Right lobe of liver (tissue), 6 donors: ENCODE measurements around the gene GPC6. TPM values are rescaled to one million over a fixed set of nuclear protein-coding genes. Genes with fewer than 3 reads are reported as not detected.

Source experiments
- ATAC-seq, 4 donors: fragments of 200-7000 bp; cut with Tn5 transposase; one replicate each; pipeline ENCODE4 v1.9.1; 2020; ENCODE audit warnings: mild to moderate bottlenecking in 4 of 4, moderate library complexity in 4 of 4
- DNase-seq, 3 donors: peaks; one replicate each; pipeline ENCODE4 v3.0.0-alpha.2; 2020
- H3K27ac ChIP-seq, 3 donors: fragments of 200-600 bp; one replicate each; pipeline ENCODE4 v1.8.0; 2022
- H3K27me3 ChIP-seq, 2 donors: fragments of 200-600 bp; one replicate each; pipeline ENCODE4 v1.8.0; 2022
- H3K36me3 ChIP-seq, 4 donors: fragments of 200-600 bp; sonication (generic) in 1 of 4; one replicate each; pipeline versions ENCODE4 v1.5.1 to v1.8.0; 2017 to 2022; ENCODE audit warnings: control low read depth in 1 of 4
- H3K4me1 ChIP-seq, 4 donors: fragments of 200-600 bp; sonication (generic) in 1 of 4; one replicate each; pipeline versions ENCODE4 v1.5.1 to v1.8.0; 2017 to 2022; ENCODE audit warnings: control low read depth in 1 of 4
- H3K4me3 ChIP-seq, 3 donors: fragments of 200-600 bp; one replicate each; pipeline ENCODE4 v1.8.0; 2022
- H3K9me3 ChIP-seq, 4 donors: fragments of 200-600 bp; sonication (generic) in 1 of 4; one replicate each; pipeline versions ENCODE4 v1.5.1 to v1.8.0; 2017 to 2022; ENCODE audit warnings: control low read depth in 1 of 4
- POLR2A ChIP-seq: fragments of 450-650 bp; IDR thresholded peaks from one replicate; pipeline ENCODE4 v1.6.1; 2017; ENCODE audit warnings: antibody characterized with exemption, mild to moderate bottlenecking
- WGBS: methylation state at CpG from one replicate; pipeline ENCODE4 v1.1.6; 2018; ENCODE audit warnings: low coverage, low lambda C conversion rate; ENCODE audit not compliant: insufficient coverage; ENCODE audit errors: missing lambda C conversion rate; 5-methylcytosine and 5-hydroxymethylcytosine counted together
- intact Hi-C, 2 donors: fragments of 100-400 bp; cut with DNase I; formaldehyde crosslinking; loops; one replicate each; pipeline versions ENCODE4 v1.11.2 to v1.14.1; 2022
- total RNA-seq, 6 experiments: library from RNA; depleted of rRNA in 2 of 6; stranded (reverse); fragments of >200 nt in 2 of 6; fragmentation: NEBNext Ultra II Directional in 3 of 6; extraction: Animal tissue kit (Norgen Biotek cat#: 25700) in 3 of 6; gene quantifications; one replicate each; pipeline versions ENCODE4 v1.1.0 to v1.2.4, GENCODE V29; 2016 to 2023
- TF ChIP-seq, protein P1 (sequence below), 4 donors: fragments of 200-600 bp in 3 of 4; fragments of 450-650 bp in 1 of 4; IDR thresholded peaks; one replicate each; pipeline versions ENCODE4 v1.5.1 to v1.8.0; 2016 to 2022; ENCODE audit warnings: antibody characterized with exemption in 4 of 4, mild to moderate bottlenecking in 2 of 4
- donor health status: DM: no; HTN: yes; CAD: no.
- donor health status: DM: no; HTN: no; CAD: no.
- donor health status: DM: no; HTN: no; CAD: no.
- donor health status: DM: no; HTN: yes; CAD: no.
- donor health status: DM: no; HTN: yes; CAD: no.

The GPC6 gene
- total RNA-seq, 6 experiments from 2014 or later: 18.6 to 30.1 (median 20.2) TPM

DNA sequence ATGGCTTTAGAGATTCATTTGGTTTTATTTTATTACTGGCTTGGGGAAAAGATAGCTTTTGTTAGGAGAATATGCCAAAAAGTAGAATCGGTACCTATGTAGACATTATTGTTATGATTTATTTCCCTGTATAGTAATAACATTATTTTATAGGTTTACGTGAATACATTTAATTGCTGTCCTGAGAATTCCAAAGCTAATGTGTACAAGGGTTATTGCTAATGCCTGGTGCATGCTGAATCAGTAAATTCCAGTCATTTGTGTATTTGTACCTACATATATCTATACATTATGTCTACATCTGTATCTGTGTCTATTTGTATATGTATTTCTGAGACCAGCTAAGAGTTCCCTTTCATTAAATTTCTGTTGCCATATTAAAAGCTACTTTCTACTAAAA, 550.9 kb downstream of the GPC6 start:
- H3K4me3 ChIP-seq: no peak overlapping the region
- intact Hi-C loops: no loop called here
- ATAC-seq (no peak), DNase-seq (no peak)
- H3K27ac ChIP-seq: no peak overlapping the region
- WGBS: 93% methylated on average over 2 of the region's 2 CpGs
- no peaks in the 10 kb centered on the region for H3K9me3 ChIP-seq
- no peaks in the 10 kb centered on the region for H3K36me3 ChIP-seq
- TF ChIP-seq, protein P1, sequence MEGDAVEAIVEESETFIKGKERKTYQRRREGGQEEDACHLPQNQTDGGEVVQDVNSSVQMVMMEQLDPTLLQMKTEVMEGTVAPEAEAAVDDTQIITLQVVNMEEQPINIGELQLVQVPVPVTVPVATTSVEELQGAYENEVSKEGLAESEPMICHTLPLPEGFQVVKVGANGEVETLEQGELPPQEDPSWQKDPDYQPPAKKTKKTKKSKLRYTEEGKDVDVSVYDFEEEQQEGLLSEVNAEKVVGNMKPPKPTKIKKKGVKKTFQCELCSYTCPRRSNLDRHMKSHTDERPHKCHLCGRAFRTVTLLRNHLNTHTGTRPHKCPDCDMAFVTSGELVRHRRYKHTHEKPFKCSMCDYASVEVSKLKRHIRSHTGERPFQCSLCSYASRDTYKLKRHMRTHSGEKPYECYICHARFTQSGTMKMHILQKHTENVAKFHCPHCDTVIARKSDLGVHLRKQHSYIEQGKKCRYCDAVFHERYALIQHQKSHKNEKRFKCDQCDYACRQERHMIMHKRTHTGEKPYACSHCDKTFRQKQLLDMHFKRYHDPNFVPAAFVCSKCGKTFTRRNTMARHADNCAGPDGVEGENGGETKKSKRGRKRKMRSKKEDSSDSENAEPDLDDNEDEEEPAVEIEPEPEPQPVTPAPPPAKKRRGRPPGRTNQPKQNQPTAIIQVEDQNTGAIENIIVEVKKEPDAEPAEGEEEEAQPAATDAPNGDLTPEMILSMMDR (IDR thresholded peaks at IDR 0.05): no peak
- TF ChIP-seq POLR2A: no peak
- H3K27me3 ChIP-seq: no peaks in the 10 kb centered on the region
- peaks cover 0 to 7% (median 0%) of the 10 kb centered on the region in 4 donors for H3K4me1 ChIP-seq

DNA sequence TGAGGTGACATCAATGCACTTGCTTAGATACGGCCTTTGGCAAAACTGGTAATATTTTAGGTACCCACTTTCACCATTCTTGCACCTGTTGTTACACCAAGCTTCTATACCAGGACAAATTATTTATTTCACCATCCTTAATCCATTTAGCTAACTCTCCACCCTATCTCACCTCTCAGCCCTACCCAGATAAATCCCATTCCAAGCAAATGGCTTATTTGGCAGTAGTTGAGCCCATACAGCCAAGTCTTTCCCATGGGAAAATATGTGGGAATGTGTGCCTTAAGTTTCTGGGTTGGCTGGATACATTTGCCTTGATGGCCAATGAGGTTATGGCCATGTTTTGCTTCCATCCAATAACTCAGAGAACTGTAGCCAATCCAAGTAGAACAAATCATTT, 551.9 kb downstream of the GPC6 start:
- ATAC-seq: no peak

GRCh38 chr13:93784191-93784590, 557.6 kb downstream of the GPC6 start:
- no peaks in the 10 kb centered on the region for H3K27me3 ChIP-seq
- intact Hi-C loops: no loop called here
- H3K9me3 ChIP-seq: no peaks in the 10 kb centered on the region
- 71% methylated on average over 1 of the region's 1 CpG for WGBS
- no peaks in the 10 kb centered on the region for H3K36me3 ChIP-seq
- H3K27ac ChIP-seq: no peak overlapping the region
- TF ChIP-seq, protein P1 (IDR thresholded peaks at IDR 0.05): no peak
- no peak for TF ChIP-seq POLR2A
- H3K4me3 ChIP-seq: no peak overlapping the region
- ATAC-seq (no peak), DNase-seq (no peak)
- no peaks in the 10 kb centered on the region for H3K4me1 ChIP-seq

More for the DNA sequence above, 551.9 kb downstream of the GPC6 start:
- H3K27ac ChIP-seq: no peak overlapping the region
- no peaks in the 10 kb centered on the region for H3K36me3 ChIP-seq
- intact Hi-C loops: no loop called here
- no peak overlapping the region for H3K4me3 ChIP-seq
- H3K4me1 ChIP-seq: peaks cover 0 to 7% (median 0%) of the 10 kb centered on the region in 4 donors
- DNase-seq: no peak
- whole genome bisulfite sequencing: 88% methylated on average over 1 of the region's 1 CpG
- TF ChIP-seq, protein P1 (IDR thresholded peaks at IDR 0.05): no peak
- no peak for TF ChIP-seq POLR2A
- no peaks in the 10 kb centered on the region for H3K9me3 ChIP-seq
- H3K27me3 ChIP-seq: no peaks in the 10 kb centered on the region

DNA sequence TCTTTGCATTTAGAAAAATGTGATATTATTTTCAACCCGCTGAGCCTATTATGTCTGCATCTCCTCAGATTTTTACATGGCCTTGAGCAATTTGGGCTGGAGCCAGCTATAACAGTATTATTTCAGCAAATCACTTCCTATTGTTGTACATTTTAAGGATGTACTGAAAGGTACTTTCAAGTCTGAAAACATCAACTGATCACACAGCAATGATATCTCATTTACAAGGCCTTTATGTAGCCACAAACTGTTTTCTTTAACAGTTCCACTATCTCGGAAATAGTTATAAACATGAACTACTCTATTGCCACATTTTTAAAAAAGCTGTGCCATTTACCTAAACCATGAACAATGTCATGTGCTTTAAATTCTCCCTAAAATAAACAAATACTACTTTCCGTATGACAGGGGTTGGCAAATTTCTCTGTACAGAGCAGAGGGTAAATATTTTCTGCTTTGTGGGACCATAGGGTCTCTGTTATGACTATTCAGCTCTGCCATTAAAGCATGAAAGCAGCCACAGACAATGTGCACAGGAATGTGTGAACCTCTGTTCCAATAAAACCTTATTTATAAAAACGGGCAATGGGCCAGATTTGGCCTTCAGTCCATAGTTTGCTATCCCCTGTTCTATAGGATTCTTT, 560.4 kb downstream of the GPC6 start:
- no peak overlapping the region for H3K27ac ChIP-seq
- no peak overlapping the region for H3K4me3 ChIP-seq
- no peak for ATAC-seq
- WGBS: 77% methylated on average over 4 of the region's 4 CpGs
- intact Hi-C loops: no loop called here
- no peaks in the 10 kb centered on the region for H3K36me3 ChIP-seq
- no peak for TF ChIP-seq POLR2A
- TF ChIP-seq, protein P1 (IDR thresholded peaks at IDR 0.05): no peak
- DNase-seq: no peak
- H3K27me3 ChIP-seq: no peaks in the 10 kb centered on the region
- H3K9me3 ChIP-seq: no peaks in the 10 kb centered on the region
- H3K4me1 ChIP-seq: no peaks in the 10 kb centered on the region
